Measurements from ENCODE around the gene METTL16.

DNA sequence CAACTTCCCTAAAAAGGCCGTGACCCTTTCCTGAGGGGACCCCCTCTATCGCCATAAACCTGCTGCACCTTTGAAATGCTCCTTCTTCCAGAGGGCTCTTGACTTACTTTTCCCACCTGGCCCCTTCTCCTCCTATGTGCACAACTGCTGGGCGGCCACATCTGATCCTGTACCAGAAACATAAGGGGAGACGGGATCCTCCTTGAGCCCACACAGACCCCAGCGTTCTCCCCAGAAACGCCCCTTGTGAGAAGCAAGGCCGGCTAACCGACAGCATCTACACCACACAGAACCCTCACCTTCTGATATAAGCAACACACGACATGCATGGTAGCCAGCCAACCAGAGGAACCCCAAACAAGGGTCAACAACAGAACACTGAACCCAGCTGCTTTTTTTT is 96.6 kb downstream of the METTL16 start:
- no peak for TF ChIP-seq EZH2phosphoT487 (IDR thresholded peaks at IDR 0.05; ENCODE audit: insufficient read depth, low read depth)
- no peak for TF ChIP-seq EZH2 (IDR thresholded peaks at IDR 0.05; ENCODE audit: insufficient read depth, poor library complexity, severe bottlenecking)
